GM21723 (cell line): ENCODE results near the gene HTRA2.
"Not testable (repeated sequence)": the region's sequence is repeated elsewhere in the genome, so short reads cannot be mapped to it uniquely, and the experiment has no call there.

Experiments
- ATAC-seq: cut with Tn5 transposase; IDR thresholded peaks from one replicate; pipeline ENCODE4 v1.9.1; 2021; ENCODE audit warnings: mild to moderate bottlenecking, moderate library complexity; ENCODE audit not compliant: unreplicated experiment

HTRA2 gene

GRCh38 chr2:74529357-74530238, at the start of gene HTRA2, which contains the start of gene AUP1:
TSS of gene HTRA2 (plus strand) at chr2:74529933. CDS start at chr2:74530007, 74 bp downstream.
TSS of gene AUP1 (minus strand) at chr2:74529706. CDS start at chr2:74529629, 77 bp downstream.
- peak; percentile 81 for ATAC-seq

DNA sequence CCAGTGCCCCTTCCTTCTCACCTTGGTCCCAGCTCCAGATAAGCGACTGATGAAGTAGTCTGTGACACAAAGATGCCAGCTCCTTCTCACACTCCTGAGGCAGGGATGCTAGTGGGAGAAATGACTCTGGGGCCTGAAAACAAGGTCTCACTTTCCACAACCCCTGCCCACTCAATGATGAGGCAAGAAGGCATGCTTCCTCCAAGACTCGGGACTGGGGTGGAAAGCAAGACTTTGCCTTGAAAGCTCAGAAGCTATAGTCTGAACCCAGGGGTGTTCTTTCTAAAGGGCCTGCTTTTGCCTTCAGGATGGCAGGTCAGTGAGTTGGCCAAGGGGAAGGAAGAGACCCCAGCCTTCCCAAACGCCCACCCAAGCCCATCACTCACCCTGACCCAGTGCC, 48.3 kb upstream of the HTRA2 start:
- ATAC-seq = no peak

GRCh38 chr2:74481961-74482800, 47.6 kb upstream of the HTRA2 start:
- ATAC-seq = peak; percentile 34

DNA sequence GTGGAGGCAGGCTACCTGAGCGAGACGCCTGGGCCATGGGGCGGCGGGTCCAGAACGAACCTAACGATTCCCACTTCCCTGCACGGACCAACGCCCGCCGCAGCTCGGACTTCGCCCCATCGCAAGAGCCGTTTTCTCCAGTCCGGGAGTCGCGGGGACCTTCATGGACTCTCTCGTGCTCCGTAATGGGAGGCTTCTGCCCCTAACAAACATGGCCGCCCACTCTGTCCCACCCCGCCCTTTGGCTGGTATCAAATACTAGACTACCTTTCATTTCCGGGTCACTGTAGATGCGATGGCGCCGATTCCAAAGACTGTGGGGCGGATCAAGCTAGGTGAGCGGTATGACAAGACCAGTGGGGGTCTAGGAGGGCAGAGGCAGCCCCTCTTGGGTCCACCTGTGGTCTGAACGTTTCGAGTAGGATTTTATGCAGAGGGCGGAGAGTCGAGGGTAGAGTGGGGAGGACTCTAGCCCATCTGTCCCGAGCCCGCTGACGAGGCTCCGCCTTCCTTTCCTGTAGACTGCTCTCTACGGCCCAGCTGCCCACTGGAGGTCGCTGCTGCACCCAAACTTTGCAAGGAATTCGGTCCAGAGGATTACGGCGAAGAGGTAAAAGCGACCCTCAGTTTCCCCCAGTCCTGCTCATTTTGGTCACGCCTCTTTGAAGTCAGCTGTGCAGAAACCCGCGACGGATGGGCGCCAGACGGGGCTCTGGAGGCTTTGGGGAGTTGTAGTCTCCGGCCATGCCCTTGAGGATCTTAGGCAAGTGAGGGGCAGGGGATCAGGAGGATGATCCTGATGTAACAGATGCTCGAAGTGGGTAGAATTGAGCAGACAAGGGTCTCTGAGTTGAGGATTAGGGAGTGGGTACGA, 46.7 kb upstream of the HTRA2 start, which contains the start of the genes CCDC142 and TTC31:
Gene CCDC142, minus strand, starts transcription at position 198 of the 874 bp plus-strand sequence. Its CDS starts 161 bp downstream, at position 37.
Gene TTC31, plus strand, starts transcription at position 281 of the 874 bp plus-strand sequence. Its CDS starts 15 bp downstream, at position 296.
- peak; percentile 91 for ATAC-seq

DNA sequence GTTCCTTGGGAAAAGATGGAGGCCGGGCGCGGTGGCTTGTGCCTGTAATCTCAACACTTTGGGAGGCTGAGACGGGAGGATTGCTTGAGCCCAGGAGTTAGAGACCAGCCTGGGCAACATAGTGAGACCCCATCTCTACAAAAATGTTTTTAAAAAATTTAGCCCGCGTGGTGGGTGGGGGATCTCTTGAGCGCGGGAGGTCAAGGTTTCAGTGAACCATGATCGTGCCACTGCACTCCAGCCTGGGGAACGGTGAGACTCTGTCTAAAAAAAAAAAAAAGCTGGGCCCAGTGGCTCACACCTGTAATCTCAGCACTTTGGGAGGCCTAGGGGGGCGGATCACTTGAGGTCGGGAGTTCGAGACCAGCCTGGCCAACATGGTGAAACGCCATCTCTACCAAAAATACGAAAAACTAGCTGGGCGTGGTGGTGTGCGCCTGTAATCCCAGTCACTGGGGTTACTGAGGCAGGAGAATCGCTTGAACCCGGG, 46.0 kb upstream of the HTRA2 start:
- not testable (repeated sequence) for ATAC-seq

DNA sequence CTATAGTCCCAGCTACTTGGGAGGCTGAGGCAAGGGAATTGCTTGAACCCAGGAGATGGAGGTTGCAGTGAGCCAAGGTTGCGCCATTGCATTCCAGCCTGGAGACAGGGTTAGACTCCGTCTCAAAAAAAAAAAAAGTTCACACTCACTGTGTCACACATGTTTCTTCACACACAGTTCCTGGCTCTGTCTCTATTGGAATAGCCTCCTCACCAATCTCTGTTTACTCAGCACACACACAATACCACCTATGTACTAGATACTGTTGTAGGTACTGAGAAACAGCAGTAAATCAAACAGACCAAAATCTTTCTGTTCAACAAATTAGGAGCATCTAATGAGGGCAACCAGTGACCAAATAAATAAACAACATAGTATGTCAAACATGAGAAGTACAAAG, 43.6 kb upstream of the HTRA2 start:
- ATAC-seq = no peak

- no peak for ATAC-seq
These were observed 40.9 kb upstream of the HTRA2 start for GRCh38 chr2:74488643-74489481.

GRCh38 chr2:74489906-74490305, 39.8 kb upstream of the HTRA2 start:
- no peak for ATAC-seq

- ATAC-seq = no peak
These were observed 37.8 kb upstream of the HTRA2 start for GRCh38 chr2:74491648-74492544.

DNA sequence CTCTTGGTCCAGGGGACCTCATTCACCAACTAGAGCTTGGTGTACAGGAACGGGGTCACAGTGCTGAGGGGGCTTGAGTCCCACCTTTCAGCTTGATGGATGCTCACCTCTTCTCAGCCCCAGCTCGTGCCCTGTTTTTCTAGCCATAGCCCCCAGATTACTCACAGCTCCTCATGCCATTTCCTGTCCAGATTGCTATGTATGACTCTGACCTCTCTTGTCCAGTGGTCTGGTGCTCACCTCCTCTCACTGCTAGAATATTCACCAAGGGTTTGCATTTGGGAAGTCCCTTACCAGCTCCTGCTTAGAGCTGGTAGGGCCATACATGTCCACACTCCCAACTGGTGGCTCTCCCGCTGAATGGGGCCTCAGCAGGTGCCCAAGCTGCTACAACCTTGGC, 36.2 kb upstream of the HTRA2 start:
- no peak for ATAC-seq

DNA sequence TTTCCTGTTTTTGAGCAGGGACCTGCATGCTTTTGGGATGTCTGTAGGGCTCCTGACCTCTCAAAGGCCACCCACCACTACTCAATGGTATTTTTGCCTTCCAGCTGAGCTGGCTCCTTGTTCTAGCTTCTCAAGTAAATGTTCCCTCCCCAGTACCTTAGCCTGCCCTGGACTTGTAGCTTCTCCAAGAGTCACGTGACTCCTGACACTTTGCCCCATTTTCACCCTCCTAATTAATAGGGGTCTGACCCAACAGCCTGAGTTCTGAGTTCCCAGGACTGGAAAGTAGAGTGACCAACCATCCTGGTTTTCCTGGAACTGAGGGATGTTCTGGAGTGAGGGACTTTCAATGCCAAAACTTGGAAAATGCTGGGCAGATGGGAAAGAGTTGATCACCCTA, 34.3 kb upstream of the HTRA2 start:
- ATAC-seq = no peak

GRCh38 chr2:74496997-74497776, 32.5 kb upstream of the HTRA2 start:
- no peak for ATAC-seq

- no peak for ATAC-seq
These were observed 31.8 kb upstream of the HTRA2 start for GRCh38 chr2:74497777-74498499.

- no peak for ATAC-seq
These were observed 31.1 kb upstream of the HTRA2 start for GRCh38 chr2:74498500-74499266.

GRCh38 chr2:74499267-74499939, 30.3 kb upstream of the HTRA2 start, which contains the start of gene LBX2:
TSS of gene LBX2 (minus strand) at chr2:74499603. CDS start at chr2:74499537, 66 bp downstream.
- ATAC-seq = no peak
